ENCODE data around the gene APBA2. TPM values are rescaled to one million over a fixed set of nuclear protein-coding genes. Genes with fewer than 3 reads are reported as not detected.

The APBA2 gene
- total RNA-seq, 2 experiments from 2014 or later: 12.8 to 17.5 TPM

DNA sequence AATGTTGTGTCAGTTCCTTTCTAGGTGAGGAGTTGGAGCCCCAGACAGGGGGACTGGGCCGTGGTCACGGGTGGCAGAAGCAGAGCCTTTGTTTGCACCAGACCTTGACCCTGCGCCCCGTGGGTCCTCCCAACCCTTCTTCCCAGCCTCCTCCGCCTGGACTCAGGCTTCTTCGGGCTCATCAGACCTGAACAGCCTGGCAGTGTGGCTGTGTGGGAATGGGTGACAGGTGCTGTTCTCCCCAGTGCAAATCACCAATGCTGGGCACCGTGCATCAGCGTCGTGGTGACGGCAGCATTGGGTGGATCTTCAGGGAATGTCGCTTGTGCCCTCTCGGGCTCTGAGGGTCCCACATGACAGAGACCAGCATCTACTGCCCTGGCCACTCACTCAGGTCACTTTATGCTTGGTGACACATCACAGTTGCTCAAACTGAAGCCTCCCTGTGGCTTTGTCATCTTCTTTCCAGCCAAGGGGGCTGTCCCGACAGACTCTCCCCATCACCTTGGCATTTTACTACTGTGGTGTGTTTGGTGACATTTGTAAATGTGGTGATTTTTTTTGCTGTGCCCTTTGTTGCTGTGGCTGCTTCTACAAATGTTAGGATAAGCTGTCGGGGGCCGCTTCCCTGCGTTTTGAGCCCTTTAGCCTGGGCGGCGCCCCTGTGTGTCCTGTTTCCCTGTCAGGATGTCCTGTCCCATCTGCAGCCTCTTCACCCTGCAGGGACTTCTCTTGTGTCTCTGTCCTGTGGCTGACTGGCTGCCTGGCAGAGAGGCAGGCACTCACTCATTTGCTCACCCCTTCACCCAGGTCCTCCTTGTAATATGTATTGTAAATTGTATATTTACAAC lies 14.5 kb downstream of the APBA2 start:
- ATAC-seq: no peak
- no peak for DNase-seq
- ChIA-PET POLR2A (no interaction called here), CTCF (no interaction called here)
- no peaks in the 10 kb centered on the region for H3K27me3 Mint-ChIP-seq
- no peak overlapping the region for H3K4me3 Mint-ChIP-seq
- H3K4me1 Mint-ChIP-seq: peaks cover 60% of the 10 kb centered on the region
- H3K9me3 Mint-ChIP-seq (ENCODE audit: low read depth): no peaks in the 10 kb centered on the region
- no peak overlapping the region for H3K27ac Mint-ChIP-seq
- no peaks in the 10 kb centered on the region for H3K36me3 Mint-ChIP-seq (ENCODE audit: low read depth)
- intact Hi-C loops (cut with DNase I, micrococcal nuclease): no loop called here

DNA sequence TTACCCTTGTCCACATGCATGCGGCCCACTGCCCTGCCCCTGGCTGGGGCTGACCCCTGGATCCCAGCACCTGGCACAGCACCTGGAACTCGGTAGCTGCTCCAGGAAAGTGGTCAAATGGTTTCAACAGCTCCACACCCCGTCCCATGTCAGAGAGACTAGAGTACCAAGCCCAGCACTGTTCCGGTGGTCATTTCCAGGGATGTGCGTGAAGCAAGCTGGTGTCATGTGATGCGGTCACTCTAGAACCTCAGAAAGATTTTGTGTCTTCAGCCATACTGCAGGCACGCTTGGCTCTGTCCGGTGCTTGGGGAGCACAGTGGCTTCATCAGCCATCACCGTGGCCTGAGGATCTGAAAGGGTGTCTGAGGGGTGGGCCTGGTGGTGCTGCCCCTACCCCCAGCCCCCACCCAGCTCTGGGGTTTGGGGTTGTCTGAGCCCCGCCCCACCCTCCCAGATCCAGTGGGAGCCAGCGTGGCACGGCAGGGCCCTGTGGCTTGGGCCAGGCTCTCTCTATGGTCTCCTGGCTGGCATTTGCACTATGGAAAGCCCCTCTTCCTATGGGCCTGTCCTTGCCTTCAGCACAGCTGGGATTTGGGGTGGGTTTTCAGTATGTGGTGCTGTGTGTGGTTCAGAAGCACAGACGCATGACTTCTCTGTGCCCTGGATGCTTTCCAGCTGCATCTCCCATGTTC lies 15.3 kb downstream of the APBA2 start:
- DNase-seq: peak; percentile 0
- Mint-ChIP-seq H3K27ac (no peak overlapping the region), H3K36me3 (ENCODE audit: low read depth) (no peaks in the 10 kb centered on the region), H3K4me3 (no peak overlapping the region), H3K4me1 (peaks cover 62% of the 10 kb centered on the region), H3K9me3 (ENCODE audit: low read depth) (no peaks in the 10 kb centered on the region), H3K27me3 (no peaks in the 10 kb centered on the region)
- ATAC-seq: no peak
- CTCF ChIA-PET: no interaction called here
- intact Hi-C loops (cut with DNase I, micrococcal nuclease): no loop called here
- POLR2A ChIA-PET: no interaction called here

DNA sequence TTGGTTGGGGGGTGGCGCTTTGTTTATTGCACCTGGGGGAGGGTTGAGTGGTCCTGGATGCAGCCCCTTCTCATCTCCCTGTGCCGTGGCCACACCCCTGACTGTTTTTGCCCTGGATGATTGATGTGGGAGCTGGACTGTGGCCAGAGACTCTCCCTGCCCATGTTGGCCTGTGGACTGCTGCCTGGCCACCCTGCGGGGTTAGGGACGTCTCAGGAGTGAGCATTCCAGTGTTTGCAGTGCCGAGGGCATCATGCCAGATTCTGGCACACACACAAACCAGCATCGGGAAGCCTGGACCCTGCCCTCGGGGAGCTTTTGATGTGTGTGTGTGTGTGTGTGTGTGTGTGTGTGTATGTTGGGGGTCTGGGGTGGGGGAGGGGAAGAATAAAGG lies 15.8 kb downstream of the APBA2 start:
- POLR2A ChIA-PET: no interaction called here
- Mint-ChIP-seq H3K27ac (no peak overlapping the region), H3K36me3 (ENCODE audit: low read depth) (no peaks in the 10 kb centered on the region), H3K4me3 (no peak overlapping the region), H3K9me3 (ENCODE audit: low read depth) (no peaks in the 10 kb centered on the region), H3K27me3 (no peaks in the 10 kb centered on the region), H3K4me1 (peaks cover 66% of the 10 kb centered on the region)
- no peak for DNase-seq
- ATAC-seq: no peak
- CTCF ChIA-PET: no interaction called here
- intact Hi-C loops (cut with DNase I, micrococcal nuclease): no loop called here

DNA sequence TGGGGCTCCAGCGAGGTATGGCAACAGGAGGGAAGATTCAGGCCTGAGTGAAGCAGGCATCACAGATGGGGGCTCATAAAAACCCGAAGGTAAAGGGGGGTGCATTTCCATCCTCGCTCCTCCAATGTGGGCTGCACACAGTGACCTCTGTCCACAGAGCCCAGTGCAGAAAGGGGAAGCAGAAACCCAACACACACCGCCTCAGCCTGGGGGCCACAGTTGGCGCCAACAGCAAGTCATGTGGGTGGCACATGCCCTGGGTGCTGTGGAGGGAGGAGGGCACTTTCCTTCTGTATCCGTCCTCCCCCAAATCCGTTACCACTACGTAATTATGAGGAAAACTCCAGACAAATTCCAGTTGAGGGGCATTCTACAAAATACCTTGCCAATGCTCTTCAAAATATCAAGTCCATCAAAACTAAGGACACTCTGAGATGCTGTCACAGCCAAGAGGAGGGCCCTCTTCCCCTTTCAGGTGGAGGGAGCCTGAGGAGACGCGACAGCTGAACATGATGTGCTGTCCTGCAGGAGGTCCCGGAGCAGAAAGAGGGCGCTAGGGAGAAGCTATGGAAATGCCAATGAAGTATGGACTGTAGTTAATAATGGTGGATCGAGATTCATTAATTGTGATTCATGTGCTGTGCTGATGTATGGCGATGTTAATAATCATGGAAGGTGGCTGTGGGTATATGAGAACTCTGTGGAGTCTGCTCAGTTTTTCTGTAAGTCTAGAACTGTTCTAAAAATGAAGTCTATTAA lies 16.4 kb downstream of the APBA2 start:
- ChIA-PET CTCF (interaction anchor here (0.7 to 2.1 kb wide), 5 partner anchors 10 to 98 kb away, joined by 3 to 10 read pairs (median 5); no protein-coding TSS in a partner anchor), POLR2A (no interaction called here)
- no peaks in the 10 kb centered on the region for H3K27me3 Mint-ChIP-seq
- DNase-seq: no peak
- no peaks in the 10 kb centered on the region for H3K9me3 Mint-ChIP-seq (ENCODE audit: low read depth)
- intact Hi-C loops (cut with DNase I, micrococcal nuclease): no loop called here
- peak; percentile 44 for ATAC-seq
- H3K36me3 Mint-ChIP-seq (ENCODE audit: low read depth): no peaks in the 10 kb centered on the region
- no peak overlapping the region for H3K4me3 Mint-ChIP-seq
- H3K4me1 Mint-ChIP-seq: peaks cover 65% of the 10 kb centered on the region
- H3K27ac Mint-ChIP-seq: no peak overlapping the region

DNA sequence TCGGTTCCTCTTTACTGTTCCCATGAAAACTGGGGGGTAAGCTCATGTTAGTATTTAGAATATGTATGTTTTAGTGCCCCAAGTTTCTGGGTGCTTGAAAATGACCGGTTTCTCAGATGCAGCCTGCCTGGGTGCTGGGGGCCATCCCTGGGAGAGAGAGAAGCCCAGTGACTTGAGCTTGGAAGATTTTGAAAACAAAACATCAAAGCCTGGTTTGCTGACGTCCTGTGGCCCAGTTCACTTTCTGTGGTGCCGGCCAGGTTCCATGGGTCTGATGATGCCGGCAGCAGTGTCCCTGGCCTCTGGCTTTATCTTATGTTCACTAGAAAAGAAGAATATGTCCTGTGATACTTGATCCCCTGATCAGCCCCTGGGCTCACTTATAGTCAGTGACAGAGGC lies 17.1 kb downstream of the APBA2 start:
- H3K4me3 Mint-ChIP-seq: no peak overlapping the region
- ChIA-PET CTCF (interaction anchor here (0.6 to 2.1 kb wide), 6 partner anchors 9 to 451 kb away, joined by 3 to 10 read pairs (median 4); no protein-coding TSS in a partner anchor), POLR2A (no interaction called here)
- H3K27ac Mint-ChIP-seq: no peak overlapping the region
- no peaks in the 10 kb centered on the region for H3K36me3 Mint-ChIP-seq (ENCODE audit: low read depth)
- intact Hi-C loops (cut with DNase I, micrococcal nuclease): no loop called here
- peaks cover 65% of the 10 kb centered on the region for H3K4me1 Mint-ChIP-seq
- no peaks in the 10 kb centered on the region for H3K27me3 Mint-ChIP-seq
- H3K9me3 Mint-ChIP-seq (ENCODE audit: low read depth): no peaks in the 10 kb centered on the region
- ATAC-seq (no peak), DNase-seq (no peak)

DNA sequence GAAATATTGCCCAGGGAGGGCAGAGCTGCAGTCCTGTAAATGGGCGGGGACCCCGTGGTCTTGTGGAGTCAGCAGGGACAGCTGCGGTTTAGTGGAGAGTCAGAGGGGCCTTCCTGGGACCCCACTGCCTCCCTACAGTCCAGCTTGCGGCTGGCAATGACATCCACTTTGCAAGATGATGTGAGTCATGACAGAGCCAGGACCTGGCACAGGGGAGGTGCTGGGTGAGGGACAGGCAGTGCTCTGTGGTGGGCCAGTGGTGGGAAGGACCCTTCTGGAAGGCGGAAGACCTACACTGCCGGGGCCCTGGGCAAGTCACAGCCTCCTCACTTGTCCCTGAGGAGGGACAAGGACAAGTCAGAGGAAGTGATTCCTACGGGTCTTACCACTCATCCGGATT lies 17.8 kb downstream of the APBA2 start:
- CTCF ChIA-PET: interaction anchor here (1.9 to 2.1 kb wide), 2 partner anchors 9 to 13 kb away, joined by 8 to 10 read pairs; no protein-coding TSS in a partner anchor
- H3K9me3 Mint-ChIP-seq (ENCODE audit: low read depth): no peaks in the 10 kb centered on the region
- intact Hi-C loops (cut with DNase I, micrococcal nuclease): no loop called here
- no peak overlapping the region for H3K4me3 Mint-ChIP-seq
- POLR2A ChIA-PET: no interaction called here
- ATAC-seq (no peak), DNase-seq (no peak)
- H3K36me3 Mint-ChIP-seq (ENCODE audit: low read depth): no peaks in the 10 kb centered on the region
- H3K4me1 Mint-ChIP-seq: peaks cover 62% of the 10 kb centered on the region
- H3K27me3 Mint-ChIP-seq: no peaks in the 10 kb centered on the region
- H3K27ac Mint-ChIP-seq: no peak overlapping the region

DNA sequence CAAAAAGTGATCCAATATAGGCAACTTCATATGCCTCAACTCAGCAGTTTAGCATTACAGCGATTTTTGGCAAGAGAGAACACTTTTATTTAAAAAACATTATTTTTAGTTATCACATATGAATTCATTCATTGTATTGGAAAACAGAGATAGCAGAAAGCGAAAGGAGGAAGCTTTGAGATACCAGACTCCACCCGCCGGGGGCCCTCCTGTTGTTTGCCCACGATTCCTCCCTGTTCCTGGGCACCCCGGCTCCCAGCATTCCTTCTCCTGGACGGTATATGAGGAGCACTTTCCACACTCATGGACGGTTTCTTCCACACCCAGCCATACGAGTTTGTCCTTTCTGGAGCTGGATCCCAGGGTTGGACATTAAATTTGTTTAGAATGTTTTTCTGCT lies 18.2 kb downstream of the APBA2 start:
- DNase-seq: no peak
- peaks cover 60% of the 10 kb centered on the region for H3K4me1 Mint-ChIP-seq
- H3K27me3 Mint-ChIP-seq: no peaks in the 10 kb centered on the region
- intact Hi-C loops (cut with DNase I, micrococcal nuclease): loop anchor here in 1 of 2 experiments (2.0 kb wide), 1 partner anchor 21 kb away; no protein-coding TSS in a partner anchor
- no peaks in the 10 kb centered on the region for H3K36me3 Mint-ChIP-seq (ENCODE audit: low read depth)
- no peak overlapping the region for H3K27ac Mint-ChIP-seq
- no peaks in the 10 kb centered on the region for H3K9me3 Mint-ChIP-seq (ENCODE audit: low read depth)
- ChIA-PET CTCF (interaction anchor here (1.9 to 2.1 kb wide), 2 partner anchors 8 to 14 kb away, joined by 8 to 10 read pairs; no protein-coding TSS in a partner anchor), POLR2A (no interaction called here)
- H3K4me3 Mint-ChIP-seq: no peak overlapping the region
- ATAC-seq: no peak

DNA sequence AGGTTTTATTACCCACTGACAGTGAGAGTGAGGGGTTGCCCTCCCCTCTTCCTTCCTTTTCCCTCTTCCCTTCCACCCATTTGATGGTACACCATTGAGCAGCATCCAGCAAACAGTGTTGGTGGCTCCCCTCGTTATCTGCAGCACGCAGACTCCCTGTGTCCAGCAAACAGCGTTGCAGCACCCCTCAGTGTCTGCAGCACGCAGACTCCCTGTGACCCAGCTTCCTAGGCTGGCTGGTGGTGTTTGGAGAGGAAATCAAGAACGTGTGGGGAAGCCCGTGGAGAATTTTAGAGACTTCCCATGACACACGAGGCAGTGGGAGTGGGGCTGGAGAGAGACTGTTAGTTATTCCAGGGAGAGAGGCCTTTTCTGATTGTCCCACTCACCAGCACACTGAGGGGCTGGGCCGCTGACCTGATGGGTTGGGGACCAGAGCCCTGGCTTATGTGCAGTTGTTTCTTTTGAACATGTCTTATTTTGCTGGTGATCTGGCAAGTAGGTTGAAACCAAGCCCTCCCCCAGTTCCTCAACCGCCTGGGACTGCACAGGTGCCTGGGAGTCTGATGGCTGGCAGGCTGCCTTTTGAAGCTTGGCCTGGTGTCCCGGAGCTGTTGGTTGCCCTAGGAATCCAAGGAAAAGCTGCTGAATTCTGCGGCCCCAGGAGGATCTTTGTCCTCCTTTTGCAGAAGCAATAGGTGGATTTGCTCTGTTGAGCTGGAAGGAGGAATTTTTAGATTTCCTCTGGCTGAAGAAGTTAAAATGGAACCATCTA lies 19.0 kb downstream of the APBA2 start:
- peaks cover 2% of the 10 kb centered on the region for H3K36me3 Mint-ChIP-seq (ENCODE audit: low read depth)
- ATAC-seq (no peak), DNase-seq (no peak)
- H3K4me3 Mint-ChIP-seq: no peak overlapping the region
- H3K9me3 Mint-ChIP-seq (ENCODE audit: low read depth): no peaks in the 10 kb centered on the region
- intact Hi-C loops (cut with DNase I, micrococcal nuclease): loop anchor here in 1 of 2 experiments (2.0 kb wide), 1 partner anchor 20 kb away; no protein-coding TSS in a partner anchor
- H3K27me3 Mint-ChIP-seq: no peaks in the 10 kb centered on the region
- POLR2A ChIA-PET: no interaction called here
- H3K4me1 Mint-ChIP-seq: peaks cover 59% of the 10 kb centered on the region
- H3K27ac Mint-ChIP-seq: peak overlapping the region; percentile 39
- CTCF ChIA-PET: no interaction called here

DNA sequence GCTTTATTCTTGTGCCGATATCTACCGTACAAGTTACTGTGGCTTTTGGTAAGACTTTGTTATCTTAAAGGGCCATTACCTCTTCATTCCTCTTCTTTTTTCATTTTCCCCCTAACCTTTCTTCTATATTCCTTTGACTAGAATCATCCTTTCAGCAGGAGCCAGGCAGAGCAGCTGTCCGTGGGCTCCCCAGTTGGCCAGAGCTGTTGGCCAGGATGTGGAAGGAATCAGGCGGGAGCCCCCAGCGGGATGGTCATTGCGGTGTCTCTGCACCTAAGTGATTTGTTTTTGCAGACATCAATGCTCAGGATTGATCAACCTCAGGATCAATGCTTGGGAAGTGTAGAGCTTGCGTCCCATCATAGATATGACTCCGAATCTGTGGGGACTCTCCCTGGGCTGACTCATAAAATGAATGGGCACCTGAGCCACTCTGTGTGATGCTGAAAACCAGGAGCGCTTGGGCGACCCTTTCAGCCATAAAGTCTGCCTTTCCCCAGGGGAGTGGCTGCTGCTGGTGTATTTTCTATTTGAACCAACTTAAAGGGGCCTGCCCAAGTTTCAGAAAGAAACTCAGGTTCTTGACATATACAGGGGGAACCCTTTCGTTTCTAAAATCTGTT lies 21.7 kb downstream of the APBA2 start:
- no peak for ATAC-seq
- ChIA-PET CTCF (no interaction called here), POLR2A (no interaction called here)
- peaks cover 2% of the 10 kb centered on the region for H3K36me3 Mint-ChIP-seq (ENCODE audit: low read depth)
- H3K27me3 Mint-ChIP-seq: no peaks in the 10 kb centered on the region
- DNase-seq: no peak
- H3K27ac Mint-ChIP-seq: no peak overlapping the region
- no peaks in the 10 kb centered on the region for H3K9me3 Mint-ChIP-seq (ENCODE audit: low read depth)
- no peak overlapping the region for H3K4me3 Mint-ChIP-seq
- H3K4me1 Mint-ChIP-seq: peaks cover 68% of the 10 kb centered on the region
- intact Hi-C loops (cut with DNase I, micrococcal nuclease): no loop called here

DNA sequence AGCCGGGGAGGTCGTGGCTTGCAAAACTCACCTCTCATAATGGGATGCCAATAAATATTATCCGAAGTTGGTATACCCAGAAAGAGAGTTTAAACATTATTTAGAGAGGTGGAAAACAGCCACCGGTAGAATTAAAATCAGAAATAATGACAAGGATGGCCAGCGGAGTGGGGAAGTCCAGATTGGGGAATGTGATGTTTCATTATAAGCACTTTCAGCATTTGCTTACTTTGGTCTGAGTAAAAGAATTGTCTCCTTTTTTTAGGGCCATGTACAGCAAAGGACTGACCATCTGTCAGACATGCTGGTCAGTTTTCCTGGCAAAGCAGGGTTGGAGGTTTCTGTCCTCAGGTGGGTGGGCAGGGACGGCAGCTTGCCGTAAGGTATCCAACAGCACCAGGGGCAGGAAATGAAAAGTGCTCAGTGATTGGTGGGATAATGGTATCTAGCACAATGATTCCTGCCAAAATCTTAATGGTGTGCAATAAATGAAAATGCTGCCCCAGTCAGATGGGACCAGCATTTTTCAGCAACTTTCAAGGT lies 24.3 kb downstream of the APBA2 start:
- intact Hi-C loops (cut with DNase I, micrococcal nuclease): no loop called here

More for the DNA sequence above, 24.3 kb downstream of the APBA2 start:
- Mint-ChIP-seq H3K27me3 (no peaks in the 10 kb centered on the region), H3K36me3 (ENCODE audit: low read depth) (peaks cover 2% of the 10 kb centered on the region), H3K27ac (no peak overlapping the region), H3K4me3 (no peak overlapping the region), H3K4me1 (peaks cover 52% of the 10 kb centered on the region), H3K9me3 (ENCODE audit: low read depth) (no peaks in the 10 kb centered on the region)
- ChIA-PET POLR2A (no interaction called here), CTCF (interaction anchor here (1.0 kb wide), 1 partner anchor 10 kb away, joined by 3 read pairs; no protein-coding TSS in a partner anchor)
- DNase-seq: no peak
- ATAC-seq: no peak
